GM18520 (cell line): ENCODE results near the gene CTNND2.

Experiments used
- ATAC-seq: cut with Tn5 transposase; IDR thresholded peaks from one replicate; pipeline ENCODE4 v1.9.1; 2021; ENCODE audit not compliant: unreplicated experiment

CTNND2 gene

DNA sequence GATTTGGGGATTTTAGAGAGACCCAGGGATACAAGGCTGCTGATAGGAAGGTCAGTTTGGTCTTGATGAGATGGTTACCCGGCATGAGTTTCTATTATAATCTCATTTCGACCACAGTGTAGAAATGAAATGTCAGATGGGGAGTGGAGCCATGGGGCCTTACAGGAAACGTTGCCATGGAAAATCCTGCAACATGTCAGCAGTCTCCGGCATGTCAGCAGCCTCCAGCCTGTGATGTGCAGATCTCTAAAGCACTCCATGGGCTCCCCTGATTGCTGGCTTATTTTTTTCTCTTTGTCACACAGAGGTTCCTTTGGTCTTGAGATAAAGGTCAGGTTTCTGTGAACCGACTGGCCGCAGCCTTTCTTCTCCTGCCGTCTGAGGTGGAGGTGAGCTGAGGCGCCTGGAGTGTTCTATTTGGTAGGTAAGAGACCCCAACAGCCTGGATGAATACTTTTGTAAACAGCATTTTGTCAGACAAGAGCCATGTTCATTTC is 934.5 kb downstream of the CTNND2 start:
- no peak for ATAC-seq

DNA sequence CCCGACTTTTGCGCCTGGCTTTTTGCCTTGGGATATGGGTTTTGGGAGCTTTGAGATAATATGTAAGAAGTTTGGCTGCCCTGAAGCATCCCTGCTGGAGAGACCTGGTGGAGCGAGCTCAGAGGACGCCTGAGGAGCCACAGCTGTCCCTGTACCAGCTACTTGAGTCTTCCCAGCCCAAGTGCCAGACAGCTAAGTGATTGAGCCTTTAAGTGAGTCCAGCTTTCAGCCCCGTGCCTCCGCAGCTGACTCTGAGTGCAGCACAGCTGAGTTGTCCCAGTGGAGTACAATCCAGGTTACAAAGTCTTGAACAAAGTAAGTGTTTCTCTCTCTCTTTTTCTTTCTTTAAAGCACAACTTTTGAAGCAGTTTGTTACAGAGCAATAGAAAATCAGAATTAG is 939.4 kb downstream of the CTNND2 start:
- ATAC-seq = no peak

DNA sequence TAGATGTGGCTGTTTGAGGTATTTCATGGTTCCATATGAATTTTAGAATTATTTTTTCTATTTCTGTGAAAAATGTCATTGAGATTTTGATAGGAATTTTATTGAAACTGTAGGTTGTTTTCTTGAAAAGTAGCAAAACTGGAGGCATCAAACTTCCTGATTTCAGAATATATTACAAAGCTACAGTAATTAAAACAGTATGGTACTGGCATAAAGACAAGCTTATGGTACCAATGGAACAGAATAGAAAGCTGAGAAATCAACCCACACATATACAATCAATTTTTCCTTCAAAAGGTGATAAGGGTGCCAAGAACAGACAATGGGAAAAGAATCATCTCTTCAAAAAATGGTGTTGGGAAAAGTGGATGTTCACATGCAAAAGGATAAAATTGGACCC is 945.5 kb downstream of the CTNND2 start:
- ATAC-seq = no peak

DNA sequence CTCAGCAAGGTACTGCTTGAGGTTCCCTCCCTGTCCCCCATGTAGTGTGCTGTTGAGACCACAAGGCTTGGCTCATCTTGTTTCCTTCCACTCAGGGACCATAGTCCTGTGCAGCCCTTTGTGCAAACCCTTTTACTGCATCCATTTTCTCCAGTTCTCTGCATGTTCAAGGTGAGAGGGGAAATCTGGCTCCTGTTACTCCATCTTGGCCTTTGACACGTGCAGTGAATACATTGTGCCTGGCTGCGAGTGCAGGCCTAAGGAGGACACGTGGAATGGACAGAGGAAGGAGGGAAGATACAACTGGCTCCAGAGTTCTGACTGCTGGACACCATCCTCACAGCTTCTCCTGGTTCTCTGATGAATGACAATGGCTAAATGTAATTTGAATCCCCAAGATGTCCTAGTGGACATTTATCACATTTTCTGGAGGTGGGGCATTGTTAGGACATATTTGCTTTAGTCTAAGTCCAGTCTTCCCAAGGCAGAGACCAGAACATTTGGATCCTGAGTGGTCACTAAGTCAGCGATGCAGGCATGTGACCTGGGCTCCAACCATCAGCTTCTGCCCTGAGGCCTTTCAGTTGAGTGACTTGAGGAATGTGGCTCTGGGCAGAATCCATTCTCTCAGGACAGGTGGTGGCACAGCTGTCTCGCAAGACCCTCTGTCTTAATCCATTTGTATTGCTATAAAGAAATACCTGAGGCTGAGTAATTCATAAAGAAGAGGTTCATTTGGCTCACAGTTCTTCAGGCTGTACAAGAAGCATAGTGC is 954.2 kb downstream of the CTNND2 start:
- no peak for ATAC-seq

DNA sequence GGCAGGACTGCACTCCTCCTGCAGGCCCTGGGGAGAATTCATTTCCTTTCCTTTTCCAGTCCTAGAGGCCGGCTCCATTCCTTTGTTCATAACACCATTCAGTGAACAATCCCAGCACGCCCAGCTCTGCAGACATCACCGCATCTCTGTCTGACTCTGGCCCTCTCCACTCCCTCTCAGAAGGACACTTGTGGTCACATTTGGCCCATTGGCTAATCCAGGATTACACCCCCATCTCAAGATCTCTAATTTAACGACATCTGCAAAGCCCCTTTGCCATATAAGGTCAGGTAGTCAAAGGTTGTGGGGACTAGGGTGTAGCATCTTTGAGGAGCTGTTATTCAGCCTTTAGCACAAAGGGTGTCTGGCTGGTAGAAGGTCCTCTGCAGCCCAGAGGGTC is 958.2 kb downstream of the CTNND2 start:
- ATAC-seq = no peak

DNA sequence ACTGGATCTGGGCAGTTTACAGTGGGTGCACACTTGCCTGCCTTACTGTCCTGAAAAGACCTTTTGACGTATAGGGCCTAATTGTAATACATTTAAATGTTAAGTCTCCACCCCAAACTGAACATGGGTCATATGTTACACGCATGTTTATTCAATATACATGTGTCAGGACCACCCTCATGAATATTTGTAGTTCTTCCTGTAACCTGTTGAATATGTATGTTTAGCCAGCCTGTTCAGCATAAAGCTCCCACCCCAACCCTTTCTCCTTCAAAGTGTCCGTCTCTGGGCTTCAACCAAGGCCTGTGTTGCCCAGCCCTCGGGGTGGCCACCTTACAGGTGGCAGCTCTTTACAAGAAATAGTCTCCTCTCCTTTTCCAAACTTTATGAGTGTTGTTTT is 962.3 kb downstream of the CTNND2 start:
- no peak for ATAC-seq

DNA sequence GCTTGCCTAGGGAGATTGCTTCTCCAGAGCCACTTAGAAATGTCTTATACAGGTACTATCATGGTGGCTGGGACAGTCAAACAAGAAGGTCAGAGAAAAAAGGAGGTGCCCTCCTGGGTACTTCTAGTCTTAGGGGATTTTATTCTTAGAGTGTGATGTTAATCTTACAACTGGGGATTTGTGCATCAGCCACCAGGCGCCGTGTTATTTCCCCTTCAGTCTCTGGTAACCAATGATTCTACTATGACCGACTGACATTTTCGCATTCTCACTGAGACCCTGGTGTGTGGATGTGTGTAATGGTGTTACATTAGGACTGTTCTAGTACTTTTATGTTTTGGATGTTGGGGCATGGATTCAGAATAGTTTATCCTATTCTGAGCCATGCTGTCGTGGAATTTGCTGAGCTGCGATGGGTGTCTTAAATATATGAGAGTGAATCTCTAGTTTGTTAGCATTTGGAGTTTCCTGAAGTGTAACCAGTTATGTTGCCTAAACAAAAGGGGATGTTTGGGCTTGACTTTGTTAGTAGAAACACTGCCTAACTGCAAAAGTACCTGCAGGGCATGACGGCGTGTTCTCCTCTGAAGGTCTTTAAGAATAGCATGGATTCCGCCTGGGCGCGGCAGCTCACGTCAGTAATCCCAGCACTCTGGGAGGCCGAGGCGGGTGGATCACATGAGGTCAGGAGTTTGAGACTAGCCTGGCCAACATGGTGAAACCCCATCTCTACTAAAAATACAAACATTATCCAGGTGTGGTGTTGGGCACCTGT is 968.0 kb downstream of the CTNND2 start:
- no peak for ATAC-seq

DNA sequence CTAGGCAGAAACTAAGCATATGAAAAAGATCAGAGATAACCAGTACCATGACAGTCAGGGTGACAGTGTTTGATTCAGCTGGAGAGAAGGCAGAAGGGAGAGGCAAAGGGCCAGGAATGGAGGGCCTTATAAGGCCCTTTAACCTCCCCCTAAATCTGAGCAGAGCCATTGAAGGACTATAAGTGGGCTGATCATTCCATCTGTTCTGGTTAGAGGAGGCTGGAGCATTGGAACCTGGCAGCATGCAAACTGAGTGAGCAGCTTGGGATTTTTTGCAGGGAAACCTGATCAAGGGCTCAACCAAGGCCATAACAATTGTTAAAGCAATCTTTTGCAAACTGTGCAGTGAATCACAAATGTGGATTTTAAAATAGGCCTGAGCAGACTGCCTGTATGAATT is 968.7 kb downstream of the CTNND2 start:
- ATAC-seq = no peak

DNA sequence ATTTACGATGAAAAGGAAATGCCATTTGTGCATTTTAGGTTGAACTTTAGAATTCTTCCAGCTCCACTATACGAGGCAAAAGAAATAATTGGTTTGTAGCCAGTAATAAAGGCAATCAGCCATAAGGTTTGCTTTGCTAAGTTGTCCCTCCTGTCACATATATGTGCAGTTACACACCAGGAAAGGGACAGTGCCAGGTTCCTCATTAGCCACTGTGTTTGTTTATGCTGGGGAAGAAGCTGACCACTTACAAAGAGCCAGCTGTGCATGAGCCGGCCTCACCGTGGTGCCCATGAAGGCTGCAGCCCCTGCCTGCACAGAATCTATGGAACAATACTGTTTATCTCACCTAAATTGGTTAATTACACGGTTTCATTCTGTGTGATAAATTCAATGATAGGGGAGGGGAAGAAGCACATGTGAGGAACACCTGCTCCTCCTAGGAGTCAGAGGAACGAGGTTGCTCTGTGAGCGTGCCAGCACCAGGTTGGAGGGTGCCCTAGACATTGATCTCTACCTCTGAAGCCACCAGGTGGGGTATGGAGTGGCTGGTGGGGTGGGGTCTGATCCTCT is 969.4 kb downstream of the CTNND2 start:
- ATAC-seq = no peak

DNA sequence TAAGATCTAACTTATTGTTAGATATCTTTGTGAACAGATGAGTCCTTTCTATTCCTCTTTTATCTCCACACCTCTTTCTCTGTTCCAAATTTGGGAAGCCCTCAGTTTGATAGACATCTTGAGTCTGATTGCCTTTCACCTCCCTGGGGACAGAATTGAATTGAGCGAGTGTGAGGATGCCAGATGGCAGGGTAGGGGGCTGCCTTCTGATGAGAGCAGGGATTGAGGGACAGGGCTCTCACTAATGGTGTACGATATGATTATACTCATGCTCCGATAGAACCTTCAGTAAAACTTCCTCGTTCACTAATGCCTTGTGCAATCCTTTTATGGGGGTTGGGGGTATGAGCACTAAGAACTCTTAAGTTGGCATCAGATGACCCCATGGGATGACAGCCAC is 971.1 kb downstream of the CTNND2 start:
- no peak for ATAC-seq

DNA sequence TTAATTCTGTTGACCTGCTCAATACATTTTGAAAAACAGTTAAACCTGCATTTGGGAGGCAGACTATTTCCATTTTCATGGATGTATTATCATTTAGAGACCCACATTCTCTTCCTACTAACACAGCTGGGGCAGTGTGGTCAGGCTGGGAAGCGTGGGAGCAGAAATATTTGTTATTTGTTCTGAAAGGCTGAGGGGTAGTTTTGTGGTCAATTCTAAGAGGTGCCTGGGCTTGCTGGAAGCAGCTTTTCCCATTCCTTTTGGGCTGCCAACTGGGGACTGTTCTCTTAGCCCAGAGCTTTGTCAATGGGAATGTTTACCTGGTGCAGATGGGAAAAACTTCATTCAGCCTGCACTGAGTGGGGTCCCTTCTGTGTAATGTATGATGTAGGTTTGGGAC is 971.8 kb downstream of the CTNND2 start:
- no peak for ATAC-seq

DNA sequence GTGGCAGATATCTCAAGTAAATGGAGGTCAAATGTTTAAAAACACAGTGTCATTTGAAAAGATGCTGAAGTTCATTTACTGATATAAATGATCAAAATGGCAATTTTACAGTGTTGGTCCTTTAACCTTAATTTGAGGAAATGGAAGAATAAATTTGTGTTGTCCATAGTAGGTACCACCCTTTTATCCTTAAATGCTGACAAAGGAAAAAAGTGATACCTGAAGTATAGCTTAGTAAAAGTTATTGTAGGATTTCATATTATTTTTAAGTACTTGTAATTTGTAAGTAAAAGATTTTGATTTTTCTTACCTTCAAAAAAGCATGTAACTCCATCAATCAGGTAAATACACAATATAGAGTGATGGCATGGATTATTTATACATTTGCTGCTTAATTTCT is 976.6 kb downstream of the CTNND2 start:
- no peak for ATAC-seq

DNA sequence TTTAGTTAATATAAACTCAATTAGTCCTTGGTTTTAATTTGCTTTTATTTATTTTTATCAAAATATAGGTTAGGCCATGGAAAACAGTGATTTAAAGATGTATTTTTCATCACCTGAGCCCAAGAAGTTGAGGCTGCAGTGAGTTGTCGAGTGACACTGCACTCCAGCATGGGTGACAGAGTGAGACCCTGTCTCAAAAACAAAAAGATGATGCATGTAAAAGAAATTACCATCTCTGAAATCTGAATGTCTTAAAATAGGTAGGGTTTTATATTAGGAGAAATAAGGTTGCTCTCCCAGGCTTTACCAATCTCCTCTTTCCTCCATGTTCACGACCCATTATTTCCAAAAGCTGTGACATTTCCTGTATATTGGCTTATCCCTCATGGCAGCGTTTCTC is 980.9 kb downstream of the CTNND2 start:
- ATAC-seq = no peak
